IMR-90 (cell line): Measurements from ENCODE around the gene SMAD4. TPM values are rescaled to one million over a fixed set of nuclear protein-coding genes. Genes with fewer than 3 reads are reported as not detected.

Experiments used
- ATAC-seq: fragments of 200-7000 bp; cut with Tn5 transposase; 2 replicates; pipeline ENCODE4 v1.9.1; 2020; ENCODE audit warnings: low read depth, mild to moderate bottlenecking, moderate library complexity
- BruUV-seq: library from RNA; stranded (reverse); fragments of 400-500 nt; replicated peaks from 2 replicates; lab custom pipeline; 2021; lab: Mats Ljungman, UMichigan
- CTCF ChIA-PET: fragments of 300-600 bp; formaldehyde crosslinking; extraction: SDS; loops from one replicate; lab custom pipeline; 2021; ENCODE audit warnings: antibody characterized with exemption; lab: Yijun Ruan, JAX
- POLR2A ChIA-PET: fragments of 300-600 bp; sonication (Branson Sonifier 250); formaldehyde crosslinking; loops from one replicate; lab custom pipeline; 2022; ENCODE audit warnings: antibody characterized with exemption; ENCODE audit not compliant: unreplicated experiment; lab: Charles Lee
- DNase-seq: peaks from one replicate; pipeline ENCODE4 v3.0.0; 2013
- H2AFZ ChIP-seq: replicated peaks from 2 replicates; pipeline ENCODE3; 2013; ENCODE audit warnings: low read length, mild to moderate bottlenecking; ENCODE audit not compliant: poor library complexity
- H2AK5ac ChIP-seq: 2 replicates; pipeline ENCODE4 v1.6.1; 2013; ENCODE audit warnings: low read depth, low read length, inconsistent platforms
- H2AK9ac ChIP-seq: replicated peaks from 2 replicates; pipeline ENCODE3; 2013; ENCODE audit warnings: mild to moderate bottlenecking, low read depth, low read length, moderate library complexity; ENCODE audit not compliant: poor library complexity
- H2BK120ac ChIP-seq: 2 replicates; pipeline ENCODE4 v1.6.1; 2013; ENCODE audit warnings: low read depth, low read length, inconsistent platforms
- H2BK15ac ChIP-seq: 3 replicates; pipeline ENCODE4 v1.6.1; 2013; ENCODE audit warnings: low read depth, low read length, inconsistent platforms
- H2BK20ac ChIP-seq: 2 replicates; pipeline ENCODE4 v1.6.1; 2013; ENCODE audit warnings: low read depth, mild to moderate bottlenecking, inconsistent platforms, low read length, moderate library complexity
- H2BK5ac ChIP-seq: 2 replicates; pipeline ENCODE4 v1.6.1; 2013; ENCODE audit warnings: mild to moderate bottlenecking, low read depth, low read length, inconsistent platforms; ENCODE audit not compliant: poor library complexity, severe bottlenecking
- H3K14ac ChIP-seq: replicated peaks from 2 replicates; pipeline ENCODE4 v1.6.1; 2013; ENCODE audit warnings: low read depth, low read length, inconsistent platforms
- H3K18ac ChIP-seq: 2 replicates; pipeline ENCODE4 v1.6.1; 2013; ENCODE audit warnings: low read depth, low read length, control low read depth
- H3K23ac ChIP-seq: 2 replicates; pipeline ENCODE4 v1.6.1; 2013; ENCODE audit warnings: low read depth, low read length, inconsistent platforms
- H3K27ac ChIP-seq: 2 replicates; pipeline ENCODE4 v1.5.1; 2013; ENCODE audit warnings: mild to moderate bottlenecking, control low read depth, low read length; ENCODE audit not compliant: insufficient read depth
- H3K27me3 ChIP-seq: 2 replicates; pipeline ENCODE4 v1.6.1; 2013; ENCODE audit warnings: low read length; ENCODE audit not compliant: control insufficient read depth, insufficient read depth
- H3K36me3 ChIP-seq: 2 replicates; pipeline ENCODE4 v1.6.1; 2013; ENCODE audit warnings: low read length, mixed read lengths; ENCODE audit not compliant: control insufficient read depth, insufficient read depth
- H3K4ac ChIP-seq: 2 replicates; pipeline ENCODE4 v1.6.1; 2013; ENCODE audit warnings: low read depth, low read length, inconsistent platforms
- H3K4me1 ChIP-seq: 2 replicates; pipeline ENCODE4 v1.6.1; 2013; ENCODE audit warnings: low read length, mixed read lengths; ENCODE audit not compliant: control insufficient read depth, insufficient read depth
- H3K4me2 ChIP-seq: 2 replicates; pipeline ENCODE4 v1.6.1; 2013; ENCODE audit warnings: low read depth, mild to moderate bottlenecking, control low read depth, low read length, moderate library complexity
- H3K4me3 ChIP-seq: 2 replicates; pipeline ENCODE4 v1.5.1; 2013; ENCODE audit warnings: low read depth, mild to moderate bottlenecking, control low read depth, low read length, moderate library complexity; ENCODE audit not compliant: insufficient read depth
- H3K56ac ChIP-seq: 2 replicates; pipeline ENCODE4 v1.6.1; 2013; ENCODE audit warnings: low read length, inconsistent platforms; ENCODE audit not compliant: insufficient read depth; ENCODE audit errors: extremely low read depth
- H3K79me1 ChIP-seq, 2 experiments: 2 replicates each; pipeline ENCODE4 v1.6.1; 2013; ENCODE audit warnings: low read length in 2 of 2, inconsistent platforms in 1 of 2, low read depth in 1 of 2
- H3K9ac ChIP-seq: 2 replicates; pipeline ENCODE4 v1.6.1; 2013; ENCODE audit warnings: low read depth, low read length, control low read depth
- H3K9me1 ChIP-seq: 2 replicates; pipeline ENCODE4 v1.6.1; 2013; ENCODE audit warnings: low read length, inconsistent platforms; ENCODE audit not compliant: insufficient read depth
- H3K9me3 ChIP-seq: 2 replicates; pipeline ENCODE4 v1.6.1; 2013; ENCODE audit warnings: low read length; ENCODE audit not compliant: control insufficient read depth, insufficient read depth
- H4K20me1 ChIP-seq: 2 replicates; pipeline ENCODE4 v1.6.1; 2013; ENCODE audit warnings: low read length, inconsistent platforms; ENCODE audit not compliant: insufficient read depth
- H4K5ac ChIP-seq: 2 replicates; pipeline ENCODE4 v1.6.1; 2013; ENCODE audit warnings: mild to moderate bottlenecking, low read depth, low read length, control low read depth
- H4K8ac ChIP-seq, 2 experiments: 2 replicates each; pipeline ENCODE4 v1.6.1; 2013; ENCODE audit warnings: low read depth in 2 of 2, low read length in 2 of 2, control low read depth in 1 of 2, inconsistent platforms in 1 of 2
- H4K91ac ChIP-seq: 2 replicates; pipeline ENCODE4 v1.6.1; 2013; ENCODE audit warnings: low read depth, low read length, inconsistent platforms; ENCODE audit not compliant: insufficient read depth
- CEBPB ChIP-seq: IDR thresholded peaks from 2 replicates; pipeline ENCODE4 v1.6.1; 2012; ENCODE audit warnings: low read depth, low read length, improper control_type of control experiment
- NFE2L2 ChIP-seq: fragments of 150-350 bp; IDR thresholded peaks from 2 replicates; pipeline ENCODE4 v1.6.1; 2016; ENCODE audit warnings: low read depth, mild to moderate bottlenecking, low read length
- RCOR1 ChIP-seq: IDR thresholded peaks from 2 replicates; pipeline ENCODE4 v1.6.1; 2012; ENCODE audit warnings: mild to moderate bottlenecking, low read length, improper control_type of control experiment; ENCODE audit not compliant: insufficient replicate concordance
- WGBS, 2 experiments: methylation state at CpG; one replicate each; pipeline versions ENCODE4 v1.1.5 to v1.1.7; 2013; ENCODE audit warnings: missing lambda C conversion rate in 2 of 2; ENCODE audit not compliant: insufficient read length in 1 of 2; ENCODE audit errors: extremely low coverage in 2 of 2; 5-methylcytosine and 5-hydroxymethylcytosine counted together
- dilution Hi-C: fragments of 300-500 bp; cut with HindIII; formaldehyde crosslinking; loops from one replicate; pipeline ENCODE4 v1.14.3; 2018; ENCODE audit warnings: low sequenced_read_pairs; ENCODE audit not compliant: unreplicated experiment
- in situ Hi-C: fragments of 300-500 bp; cut with MboI; formaldehyde crosslinking; loops from 3 replicates; pipeline ENCODE4 v1.14.3; 2019; ENCODE audit warnings: low sequenced_read_pairs, inconsistent platforms, mixed read lengths
- intact Hi-C: fragments of 100-400 bp; cut with micrococcal nuclease; formaldehyde crosslinking; loops from 2 replicates; pipeline ENCODE4 v1.10.0; 2022
- polyA plus RNA-seq, 3 experiments: library from polyadenylated mRNA; depleted of rRNA; stranded (reverse); fragments of >200 nt; gene quantifications; 2 replicates each; pipeline ENCODE4 v1.2.3, GENCODE V29; 2012; ENCODE audit warnings: low replicate concordance in 1 of 3
- total RNA-seq: library from RNA; depleted of rRNA; stranded (reverse); fragments of >200 nt; gene quantifications from 2 replicates; pipeline ENCODE4 v1.2.3, GENCODE V29; 2012

SMAD4 gene
- total and polyA plus RNA-seq, 2 of the 4 experiments (the other 2 are of a cell fraction) = 57.6 to 145 TPM

DNA sequence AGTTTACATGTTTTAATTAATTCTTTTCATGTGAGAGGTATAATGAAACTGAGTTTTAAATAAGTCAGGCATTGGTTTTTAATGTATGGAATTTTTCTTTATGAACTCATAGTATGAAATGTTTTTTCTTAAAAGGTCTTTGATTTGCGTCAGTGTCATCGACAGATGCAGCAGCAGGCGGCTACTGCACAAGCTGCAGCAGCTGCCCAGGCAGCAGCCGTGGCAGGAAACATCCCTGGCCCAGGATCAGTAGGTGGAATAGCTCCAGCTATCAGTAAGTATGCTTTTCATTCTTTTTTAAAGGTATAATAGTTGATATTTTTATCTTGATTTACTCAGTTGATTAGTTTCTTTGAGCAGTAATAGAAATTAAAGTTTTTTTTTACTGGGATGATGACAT is 46.5 kb downstream of the SMAD4 start:
- POLR2A ChIA-PET = no interaction called here
- Histone ChIP-seq H2BK15ac (no peak overlapping the region), H4K5ac (no peak overlapping the region), H3K9me3 (no peaks in the 10 kb centered on the region), H3K27me3 (no peaks in the 10 kb centered on the region), H3K18ac (no peak overlapping the region), H2BK120ac (no peak overlapping the region), H3K9me1 (no peaks in the 10 kb centered on the region), H2AK5ac (no peak overlapping the region), H3K79me1 (peaks cover 20 to 40% of the 10 kb centered on the region in 2 experiments), H4K91ac (no peak overlapping the region), H4K8ac (no peak overlapping the region), H3K27ac (no peak overlapping the region), H4K20me1 (no peaks in the 10 kb centered on the region; the same call in 1 of the 2 replicates), H3K9ac (no peak overlapping the region), H3K56ac (no peak overlapping the region), H2BK5ac (no peak overlapping the region), H3K4me1 (no peaks in the 10 kb centered on the region), H3K23ac (no peak overlapping the region), H3K4me2 (no peak overlapping the region), H2BK20ac (no peak overlapping the region), H3K4me3 (no peak overlapping the region), H2AK9ac (no peak overlapping the region), H3K4ac (no peak overlapping the region), H2AFZ (no peak overlapping the region), H3K36me3 (peaks cover 32% of the 10 kb centered on the region), H3K14ac (no peak overlapping the region)
- 100% methylated on average over 2 of the region's 4 CpGs; no CpG with 5 or more reads in 1 of the 2 experiments for WGBS, 2 experiments
- no TSS peak for BruUV-seq
- dilution Hi-C loops (no loop called here), intact Hi-C loops (no loop called here), in situ Hi-C loops (no loop called here)
- no peak for TF ChIP-seq CEBPB
- no peak for TF ChIP-seq RCOR1
- TF ChIP-seq NFE2L2 = no peak
- DNase-seq (no peak), ATAC-seq (no peak)
- CTCF ChIA-PET = no interaction called here
